ENCODE results near the gene MAGEA9.
"Not testable (repeated sequence)": the region's sequence is repeated elsewhere in the genome, so short reads cannot be mapped to it uniquely, and the experiment has no call there.

Gene MAGEA9

GRCh38 chrX:149830192-149830873, 48.6 kb downstream of the MAGEA9 start:
- peak overlapping the region; percentile 47 for H3K4me3 ChIP-seq (ENCODE audit: low read depth, low read length)
- TF ChIP-seq CTCF (conservative IDR thresholded peaks at IDR 0.05; ENCODE audit: low read depth, low read length) = no peak
- peak; percentile 50 for DNase-seq (ENCODE audit: low read depth)

DNA sequence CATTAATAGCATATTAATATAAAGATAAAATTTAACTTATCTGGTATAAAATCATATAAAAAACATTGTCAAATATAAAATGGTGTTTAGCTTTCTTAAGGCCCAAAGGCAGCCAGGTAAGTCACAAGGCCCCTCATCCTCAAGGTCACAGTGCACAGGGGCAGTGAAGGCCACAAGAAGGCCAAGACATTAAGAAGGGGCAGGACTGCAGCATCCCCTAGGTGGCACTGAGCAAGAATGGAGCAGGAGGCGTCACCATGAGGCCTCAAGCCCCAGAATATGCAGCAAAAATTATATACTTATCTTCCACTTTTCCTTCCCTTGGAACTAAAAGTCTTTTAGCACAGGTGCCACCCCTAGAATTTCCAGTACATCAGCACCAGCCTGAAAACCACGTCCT, 49.7 kb downstream of the MAGEA9 start:
- no peak for TF ChIP-seq CTCF (conservative IDR thresholded peaks at IDR 0.05; ENCODE audit: low read depth, low read length)
- DNase-seq (ENCODE audit: low read depth) = no peak
- no peak overlapping the region for H3K4me3 ChIP-seq (ENCODE audit: low read depth, low read length)

- not testable (repeated sequence) for DNase-seq (ENCODE audit: low read depth); H3K4me3 ChIP-seq (ENCODE audit: low read depth, low read length)
These were observed 55.0 kb downstream of the MAGEA9 start for GRCh38 chrX:149836728-149837127.

GRCh38 chrX:149837167-149837566, 55.4 kb downstream of the MAGEA9 start:
- no peak overlapping the region for H3K4me3 ChIP-seq (ENCODE audit: low read depth, low read length)
- no peak for TF ChIP-seq CTCF (conservative IDR thresholded peaks at IDR 0.05; ENCODE audit: low read depth, low read length)
- no peak for DNase-seq (ENCODE audit: low read depth)

All from choroid plexus epithelial cell (primary cell).